Loucy (cell line): ENCODE measurements around the gene C3orf38.

Source experiments
- CTCF ChIP-seq: fragments of 200-600 bp; sonication (generic); conservative IDR thresholded peaks from 2 replicates; pipeline ENCODE4 v1.5.1; 2014; ENCODE audit warnings: mild to moderate bottlenecking, antibody characterized with exemption, low read length
- EZH2phosphoT487 ChIP-seq: fragments of 200-600 bp; IDR thresholded peaks from 2 replicates; pipeline ENCODE4 v1.6.1; 2018; ENCODE audit warnings: antibody characterized with exemption, mild to moderate bottlenecking, moderate library complexity, borderline replicate concordance

DNA sequence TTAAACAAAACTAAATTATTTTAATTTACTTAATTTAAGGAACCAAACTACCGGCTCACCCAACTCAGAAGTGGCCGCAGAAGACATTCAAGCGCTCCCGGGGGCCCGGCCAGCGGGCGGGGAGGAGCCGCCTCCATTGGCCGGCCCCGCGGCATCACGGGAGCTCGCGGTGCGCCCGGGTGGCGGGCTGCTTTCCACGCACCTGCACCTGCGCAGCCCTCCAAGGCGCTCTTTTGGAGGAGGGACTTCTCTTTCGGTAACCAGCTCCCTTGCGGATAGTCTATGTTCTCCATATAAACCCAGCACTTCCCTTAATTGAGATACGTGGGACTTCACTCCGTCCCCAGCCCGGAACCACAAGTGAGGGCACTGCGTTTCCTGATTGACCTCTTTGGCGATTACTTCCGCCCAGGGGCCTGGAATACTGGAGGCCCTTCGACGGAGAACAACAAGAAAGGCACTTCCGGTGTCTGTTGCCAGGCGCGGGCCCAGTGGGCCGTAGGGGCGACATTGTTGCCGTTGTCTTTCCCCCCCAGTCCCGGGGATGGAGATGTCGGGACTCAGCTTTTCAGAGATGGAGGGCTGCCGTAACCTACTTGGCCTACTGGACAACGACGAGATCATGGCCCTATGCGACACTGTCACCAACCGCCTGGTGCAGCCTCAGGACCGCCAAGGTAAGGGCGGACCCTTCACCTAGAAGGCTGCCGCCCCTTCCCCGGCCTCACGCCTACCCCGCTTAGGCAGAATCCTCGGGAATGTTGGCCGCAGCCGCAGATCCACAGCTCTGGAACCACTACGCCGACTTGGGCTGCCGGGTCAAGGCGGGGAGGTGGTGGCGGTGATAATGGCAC, at the start of gene C3orf38:
- no peak for TF ChIP-seq CTCF
- no peak for TF ChIP-seq EZH2phosphoT487
